HL-60 (cell line): ENCODE data around the gene OR1L6.

Source experiments
- DNase-seq, 2 experiments: peaks; one replicate each; pipeline ENCODE4 v3.0.0-alpha.2; 2010 to 2020; ENCODE audit warnings: low read depth in 1 of 2, low spot score in 1 of 2
- H3K27ac ChIP-seq: fragments of 250-450 bp; sonication (Bioruptor Pico); replicated peaks from 2 replicates; pipeline ENCODE4 v1.5.1; 2020; ENCODE audit warnings: mild to moderate bottlenecking, moderate library complexity
- H3K27me3 ChIP-seq: fragments of 250-450 bp; sonication (Bioruptor Pico); 2 replicates; pipeline ENCODE4 v1.5.1; 2021; ENCODE audit warnings: mild to moderate bottlenecking, moderate library complexity; ENCODE audit not compliant: insufficient read depth, poor library complexity, severe bottlenecking
- H3K4me3 ChIP-seq: replicated peaks from 2 replicates; pipeline ENCODE4 v1.5.1; 2011; ENCODE audit warnings: mild to moderate bottlenecking, control low read depth, low read length; ENCODE audit not compliant: insufficient read depth
- CTCF ChIP-seq: IDR thresholded peaks from one replicate; pipeline ENCODE4 v1.5.1; 2011; ENCODE audit warnings: low read length, control low read depth, inconsistent platforms; ENCODE audit not compliant: insufficient read depth
- GABPA ChIP-seq: IDR thresholded peaks from 2 replicates; pipeline ENCODE4 v1.6.1; 2012; ENCODE audit warnings: low read depth
- POLR2AphosphoS5 ChIP-seq: IDR thresholded peaks from 2 replicates; pipeline ENCODE4 v1.6.1; 2012; ENCODE audit warnings: low read depth
- REST ChIP-seq: IDR thresholded peaks from 2 replicates; pipeline ENCODE4 v1.6.1; 2012; ENCODE audit warnings: low read depth; ENCODE audit not compliant: insufficient replicate concordance
- SPI1 ChIP-seq: IDR thresholded peaks from 2 replicates; pipeline ENCODE4 v1.6.1; 2012; ENCODE audit warnings: low read depth, mild to moderate bottlenecking, borderline replicate concordance

Gene OR1L6

DNA sequence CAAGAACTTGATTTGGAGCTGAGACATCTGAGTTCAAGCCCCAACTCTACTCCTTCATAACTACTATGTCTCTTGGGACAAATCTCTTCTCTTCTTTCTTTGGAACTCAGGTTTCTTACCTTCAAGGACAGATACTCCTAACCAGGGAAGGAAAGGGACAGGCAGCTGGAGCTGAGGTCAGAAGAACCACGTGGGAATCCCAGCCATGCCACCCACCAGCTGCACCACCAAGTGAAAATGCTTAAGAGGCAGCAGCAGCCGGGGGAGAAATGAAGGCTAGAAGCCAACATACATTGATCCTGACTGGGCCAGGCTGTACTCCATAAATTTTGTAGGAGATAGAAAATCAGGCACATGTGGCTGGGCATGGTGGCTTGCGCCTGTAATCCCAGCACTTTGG, 37.1 kb downstream of the OR1L6 start:
- H3K4me3 ChIP-seq: no peak overlapping the region
- no peak for DNase-seq
- H3K27ac ChIP-seq: no peak overlapping the region
- TF ChIP-seq SPI1: no peak
- TF ChIP-seq GABPA: no peak
- TF ChIP-seq CTCF: no peak
- no peak for TF ChIP-seq REST
- no peak for TF ChIP-seq POLR2AphosphoS5
- H3K27me3 ChIP-seq: no peaks in the 10 kb centered on the region

DNA sequence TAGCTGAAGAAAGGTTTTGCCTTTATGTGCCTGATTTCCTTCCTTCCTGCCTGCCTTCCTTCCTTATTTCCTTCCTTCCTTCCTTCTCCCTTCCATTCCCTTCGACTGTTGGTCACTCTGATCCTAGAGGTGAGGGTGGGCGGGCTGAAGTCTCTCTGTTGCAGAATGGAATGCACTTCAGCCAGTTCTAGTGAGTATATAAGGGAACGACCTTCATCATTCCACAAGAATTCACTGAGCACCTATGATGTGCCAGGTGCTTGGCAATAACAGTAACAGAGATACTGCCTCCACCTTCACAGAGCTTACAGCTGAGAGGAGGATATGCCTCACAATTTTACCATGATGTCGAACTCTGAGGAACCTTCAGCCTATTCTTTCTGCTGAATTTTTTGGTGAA, 37.9 kb downstream of the OR1L6 start:
- no peak for DNase-seq
- Histone ChIP-seq H3K4me3 (no peak overlapping the region), H3K27ac (no peak overlapping the region), H3K27me3 (no peaks in the 10 kb centered on the region)
- TF ChIP-seq REST (no peak), CTCF (no peak), SPI1 (no peak), POLR2AphosphoS5 (no peak), GABPA (no peak)

DNA sequence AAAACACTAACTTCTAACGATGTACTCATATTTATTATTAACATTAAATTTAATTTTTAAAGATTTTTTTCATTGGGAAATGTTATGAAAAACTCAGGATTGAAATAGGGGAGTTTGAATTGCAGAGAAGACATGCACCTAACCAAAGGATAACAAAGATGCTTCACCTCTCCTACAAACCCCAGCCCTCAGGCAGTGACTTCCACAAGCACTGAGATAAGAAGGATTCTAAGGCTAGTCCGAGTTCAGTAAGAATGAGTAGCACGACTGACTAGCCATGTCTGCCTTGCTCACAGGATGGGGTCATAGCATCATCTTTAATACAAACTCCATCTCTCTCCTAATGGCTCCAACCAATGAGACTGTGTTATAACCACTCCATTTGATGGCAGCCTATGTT, 39.6 kb downstream of the OR1L6 start:
- TF ChIP-seq REST: no peak
- no peak for TF ChIP-seq SPI1
- TF ChIP-seq GABPA: no peak
- TF ChIP-seq POLR2AphosphoS5: no peak
- TF ChIP-seq CTCF: no peak
- no peak overlapping the region for H3K27ac ChIP-seq

More for the DNA sequence above, 39.6 kb downstream of the OR1L6 start:
- H3K27me3 ChIP-seq: no peaks in the 10 kb centered on the region
- no peak overlapping the region for H3K4me3 ChIP-seq
- no peak for DNase-seq
